GM21360 (cell line): ENCODE measurements around the gene AHNAK2.
A peak's percentile ranks its signal among the peaks of the same experiment; 100 is the strongest.
"Not testable (repeated sequence)": the region's sequence is repeated elsewhere in the genome, so short reads cannot be mapped to it uniquely, and the experiment has no call there.

Source experiments
- ATAC-seq: cut with Tn5 transposase; IDR thresholded peaks from one replicate; pipeline ENCODE4 v1.9.1; 2021; ENCODE audit warnings: mild to moderate bottlenecking, moderate library complexity; ENCODE audit not compliant: unreplicated experiment

The AHNAK2 gene

DNA sequence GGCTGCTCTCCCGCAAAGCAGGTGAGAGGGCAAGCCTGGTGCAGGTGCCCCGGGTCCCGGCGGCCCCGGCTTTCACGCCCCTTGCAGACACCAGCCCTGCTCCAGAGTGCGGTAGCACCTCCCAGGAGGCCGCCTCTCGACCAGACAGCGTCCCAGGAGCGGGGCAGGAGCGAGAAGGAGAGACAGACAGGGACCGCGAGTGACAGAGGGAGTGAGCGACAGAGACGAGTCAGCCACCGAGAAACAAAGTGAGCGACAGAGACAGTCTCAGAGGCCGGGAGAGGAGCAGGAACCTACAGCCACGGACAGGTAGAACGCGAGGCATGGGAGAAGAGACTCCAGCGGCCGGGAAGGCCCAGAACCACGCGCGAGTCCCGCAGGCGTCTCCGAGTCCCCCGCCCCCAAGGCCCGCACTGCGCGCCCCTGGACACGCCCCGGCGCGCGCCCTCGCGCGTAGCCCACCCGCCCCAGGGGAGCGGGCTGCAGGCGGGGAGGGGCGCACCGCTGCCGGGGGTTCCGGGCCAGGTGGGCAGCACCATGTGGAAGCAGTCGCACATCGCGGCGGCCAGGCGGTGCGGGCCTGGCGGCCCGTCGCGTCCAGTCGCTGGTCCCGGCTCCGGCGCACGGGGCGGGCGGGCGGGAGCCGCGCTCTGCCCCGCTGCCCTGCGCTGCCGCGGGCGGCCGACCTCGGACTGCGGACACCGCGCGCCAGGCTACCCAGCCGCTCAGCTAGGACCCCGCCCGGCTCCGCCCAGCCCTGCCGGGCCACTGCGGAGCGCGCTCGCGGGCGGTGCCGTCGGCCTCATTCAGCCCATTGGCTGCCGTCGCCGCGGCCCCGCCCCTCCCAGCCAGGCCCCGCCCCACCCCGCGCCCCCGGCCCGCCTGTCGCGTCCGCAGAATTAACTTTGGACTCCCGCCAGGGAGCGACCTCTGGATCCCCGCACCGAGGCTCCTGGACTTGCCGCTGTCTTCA, at the start of gene AHNAK2:
Gene AHNAK2, minus strand, starts transcription at position 694 of the 973 bp plus-strand sequence. Its CDS starts 137 bp downstream, at position 557.
- ATAC-seq, result no peak

DNA sequence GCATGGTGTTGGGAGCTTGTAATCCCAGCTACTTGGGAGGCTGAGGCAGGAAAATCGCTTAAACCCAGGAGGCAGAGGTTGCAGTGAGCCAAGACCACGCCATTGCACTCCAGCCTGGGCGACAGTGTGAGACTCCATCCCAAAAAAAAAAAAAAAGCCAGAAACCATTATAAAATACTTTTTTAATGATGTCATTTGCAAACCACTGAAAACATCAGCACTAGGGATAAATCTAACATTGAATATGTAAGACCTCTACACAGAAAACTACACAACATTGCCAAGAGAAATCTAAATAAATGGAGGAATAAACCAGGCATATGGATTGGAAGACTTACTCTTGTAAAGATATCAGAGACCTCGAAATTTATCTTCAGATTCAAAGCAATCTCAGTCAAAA, 49.5 kb upstream of the AHNAK2 start:
- not testable (repeated sequence) for ATAC-seq

DNA sequence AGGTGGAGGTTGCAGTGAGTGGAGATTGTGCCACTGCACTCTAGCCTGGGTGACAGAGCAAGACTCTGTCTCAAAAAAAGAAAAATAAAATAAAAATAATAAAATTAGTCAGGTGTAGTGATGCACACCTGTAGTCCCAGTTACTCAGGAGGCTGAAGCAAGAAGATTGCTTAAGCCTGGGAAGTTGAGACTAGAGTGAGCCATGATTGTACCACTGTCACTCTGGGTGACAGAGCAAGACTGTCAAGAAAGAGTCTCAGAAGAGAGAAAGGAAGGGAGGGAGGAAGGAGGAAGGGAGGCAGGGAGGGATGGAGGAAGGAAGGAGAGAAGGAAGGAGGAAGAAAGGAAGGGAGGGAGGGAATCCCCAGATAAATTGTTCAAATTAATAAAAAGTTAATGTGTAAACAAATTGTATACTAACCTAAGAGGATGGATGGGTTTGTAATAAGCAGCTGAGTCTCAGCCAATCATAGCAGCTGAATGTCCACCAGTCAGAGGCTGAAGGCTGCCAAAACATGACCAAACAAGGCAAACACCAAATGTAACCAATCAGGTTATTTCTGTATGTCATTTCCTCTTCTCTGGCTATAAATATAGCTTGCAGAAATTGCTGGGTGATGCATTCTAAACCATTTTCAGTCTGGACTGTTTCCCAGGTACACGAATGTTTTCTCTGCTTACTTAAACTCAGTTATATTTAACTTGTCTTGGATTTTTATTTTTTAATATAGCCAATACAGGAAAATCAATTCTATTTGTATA, 48.8 kb upstream of the AHNAK2 start:
- ATAC-seq, result no peak

DNA sequence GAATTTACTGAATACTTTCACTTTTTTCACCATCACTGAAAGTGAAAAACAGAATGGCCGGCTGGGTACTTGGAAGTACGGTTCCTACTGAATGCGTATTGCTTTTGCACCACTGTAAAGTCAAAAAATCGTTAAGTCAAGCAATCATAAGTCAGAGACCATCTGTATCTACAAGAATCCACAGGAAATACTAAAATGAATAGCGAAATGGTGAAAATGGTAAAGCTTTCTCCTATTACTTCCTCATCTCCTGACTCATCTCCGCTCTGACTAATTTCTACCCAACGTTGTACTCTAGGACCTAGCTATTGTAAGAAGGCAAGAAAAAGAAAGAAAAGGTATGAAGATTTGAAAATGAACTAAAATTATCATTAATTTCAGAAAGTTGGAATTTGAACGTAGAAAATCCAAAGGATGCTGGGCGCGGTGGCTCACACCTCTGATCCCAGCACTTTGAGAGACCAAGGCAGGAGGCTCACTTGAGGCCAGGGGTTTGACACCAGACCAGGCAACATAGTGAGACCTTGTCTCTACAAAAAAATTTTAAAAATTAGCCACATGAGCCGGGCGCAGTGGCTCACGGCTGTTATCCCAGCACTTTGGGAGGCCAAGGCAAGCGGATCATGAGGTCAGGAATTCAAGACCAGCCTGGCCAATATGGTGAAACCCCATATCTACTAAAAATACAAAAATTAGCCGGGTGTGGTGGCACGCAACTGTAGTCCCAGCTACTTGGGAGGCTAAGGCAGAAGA, 48.0 kb upstream of the AHNAK2 start:
- no peak for ATAC-seq

DNA sequence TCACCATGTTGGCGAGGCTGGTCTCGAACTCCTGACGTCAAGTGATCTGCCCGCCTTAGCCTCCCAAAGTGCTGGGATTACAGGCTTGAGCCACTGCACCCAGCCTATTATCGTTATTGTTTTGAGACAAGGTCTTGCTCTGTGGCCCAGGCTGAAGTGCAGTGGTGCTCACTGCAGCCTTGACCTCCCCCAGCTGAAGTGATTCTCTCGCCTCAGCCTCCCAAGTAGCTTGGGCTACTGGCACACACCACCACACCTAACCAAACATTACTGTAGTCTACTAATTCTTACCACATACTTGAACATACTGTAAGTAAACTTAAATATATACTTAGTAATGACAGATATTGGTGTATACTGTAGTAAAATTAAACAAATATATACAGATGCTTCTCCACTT, 47.3 kb upstream of the AHNAK2 start:
- no peak for ATAC-seq

DNA sequence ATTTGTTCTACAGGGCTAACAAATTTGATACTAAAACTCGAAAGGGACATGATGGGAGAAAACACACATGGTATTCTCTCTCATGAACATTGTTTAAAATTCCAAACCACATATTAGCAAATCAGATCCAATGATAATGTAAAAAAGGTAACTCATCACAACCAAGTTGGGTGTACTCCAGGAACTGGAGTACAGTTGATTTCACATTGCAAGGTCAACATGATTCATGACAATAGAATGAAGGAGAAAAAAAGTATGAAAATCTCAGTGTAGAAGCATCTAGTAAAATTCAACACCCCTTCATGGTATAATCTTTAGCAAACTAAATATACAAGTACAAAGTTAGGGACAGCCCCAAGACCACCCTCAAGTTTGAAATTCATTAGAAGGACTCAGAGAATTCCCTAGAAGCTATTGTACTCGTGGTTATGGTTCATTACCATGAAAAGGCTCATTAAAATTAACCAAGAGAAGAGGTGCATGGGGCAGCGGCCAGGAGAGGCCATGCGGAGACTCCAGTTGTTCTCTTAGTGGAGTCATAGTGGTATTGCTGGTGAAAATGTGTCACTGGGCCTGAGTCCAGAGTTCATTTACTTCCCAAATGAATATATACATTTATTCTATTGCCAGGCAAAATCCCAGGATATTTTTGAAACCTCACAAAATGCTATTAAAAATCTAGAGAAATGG, 45.8 kb upstream of the AHNAK2 start:
- ATAC-seq, result no peak

DNA sequence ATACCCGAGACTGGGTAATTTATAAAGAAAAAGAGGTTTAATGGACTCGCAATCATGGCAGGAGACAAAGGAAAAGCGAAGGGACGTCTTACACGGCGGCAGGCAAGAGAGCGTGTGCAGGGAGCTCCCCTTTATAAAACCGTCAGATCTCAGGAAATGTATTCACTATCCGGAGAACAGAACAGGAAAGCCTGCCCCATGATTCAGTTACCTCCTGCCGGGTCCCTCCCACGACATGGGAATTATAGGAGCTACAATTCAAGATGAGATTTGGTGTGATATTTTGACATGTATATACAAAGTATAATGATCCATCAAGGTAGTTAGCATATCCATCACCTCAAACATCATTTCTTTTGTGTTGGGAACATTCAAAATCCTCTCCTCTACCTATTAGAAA, 45.0 kb upstream of the AHNAK2 start:
- no peak for ATAC-seq

DNA sequence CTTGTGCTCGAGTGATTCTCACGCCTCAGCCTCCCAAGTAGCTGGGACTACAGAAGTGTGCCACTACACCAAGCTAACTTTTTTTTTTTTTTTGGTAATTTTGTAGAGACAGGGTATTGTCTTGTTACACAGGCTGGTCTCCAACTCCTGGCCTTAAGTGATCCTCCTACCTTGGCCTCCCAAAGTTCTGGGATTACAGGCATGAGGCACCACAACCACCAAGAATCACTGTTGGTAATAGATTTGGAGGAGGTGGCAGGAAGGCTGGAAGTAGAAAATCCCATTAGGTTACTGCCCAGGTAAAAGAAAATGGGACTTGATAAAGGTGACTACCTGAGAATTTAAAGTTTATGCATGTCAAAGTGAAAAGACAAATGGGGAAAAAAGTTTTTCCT, 44.1 kb upstream of the AHNAK2 start:
- no peak for ATAC-seq

DNA sequence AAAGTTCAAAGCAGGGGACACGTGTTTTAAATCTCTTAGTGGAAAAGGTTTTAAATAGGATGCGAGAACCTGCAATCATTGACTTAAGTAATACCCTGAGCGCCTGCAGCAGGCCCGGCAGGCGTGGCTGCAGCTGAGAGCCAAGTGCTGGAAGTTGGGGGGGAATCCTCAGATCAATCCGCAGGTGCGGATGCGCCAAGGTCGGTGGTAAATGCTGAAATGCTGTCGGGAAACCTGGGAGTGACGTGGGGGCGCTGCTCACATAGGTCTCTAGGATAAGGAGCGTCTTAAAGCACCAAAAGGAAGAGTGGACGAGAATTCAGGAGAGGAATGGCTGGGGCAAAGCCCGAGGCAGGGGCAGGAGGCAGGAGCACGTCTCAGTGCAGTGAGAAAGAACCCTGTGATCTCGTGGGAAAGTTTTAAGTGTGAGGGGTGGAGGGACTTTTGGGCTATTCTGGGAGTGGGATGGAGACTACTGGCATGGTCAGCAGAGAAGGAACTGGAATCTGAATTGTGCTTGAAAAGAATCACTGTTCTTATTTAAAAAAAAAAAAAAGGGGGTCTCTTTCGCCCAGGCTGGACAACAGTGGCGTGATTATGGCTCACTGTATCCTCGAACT, 43.6 kb upstream of the AHNAK2 start:
- no peak for ATAC-seq

DNA sequence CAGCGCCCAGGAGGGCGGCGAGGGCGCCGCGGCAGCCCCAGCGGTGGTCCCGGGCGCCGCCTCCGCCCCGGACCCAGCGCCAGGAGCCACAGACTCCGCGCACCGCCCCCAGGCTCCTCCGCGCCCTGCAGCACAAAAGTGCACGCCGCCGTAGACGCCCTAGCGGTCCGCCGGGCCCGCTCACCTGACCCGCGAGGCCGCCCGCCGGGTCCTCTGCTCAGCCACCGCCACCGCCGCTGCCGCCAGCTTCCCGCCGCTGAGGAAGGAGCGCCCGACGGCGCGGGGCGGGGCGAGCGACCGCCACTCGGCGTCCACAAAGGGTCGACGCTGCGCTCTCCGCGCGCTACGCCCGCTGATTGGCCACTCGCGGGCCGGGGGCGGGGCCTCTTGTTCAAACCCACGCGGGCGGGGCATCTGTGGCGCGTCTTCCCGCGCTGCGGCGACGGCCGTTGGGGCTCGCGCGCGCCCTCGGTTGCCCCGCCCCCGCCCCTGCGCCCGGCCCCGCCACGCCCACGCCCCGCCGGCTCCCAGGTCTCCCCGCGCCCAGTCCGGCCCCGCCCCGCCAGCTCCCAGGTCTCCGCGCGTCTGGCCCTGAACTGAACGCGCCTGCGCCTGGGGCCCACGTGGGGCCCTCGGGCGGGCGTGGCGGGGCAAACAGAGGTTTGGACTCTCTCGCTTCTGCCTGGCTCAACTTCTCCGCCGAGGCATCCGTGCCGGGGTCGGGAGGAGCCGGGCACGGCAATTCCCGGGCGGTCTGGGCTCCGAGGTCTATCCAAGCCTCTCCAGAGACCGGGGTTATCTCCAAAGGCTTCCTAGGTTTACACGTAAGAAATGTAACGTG, 42.9 kb upstream of the AHNAK2 start, which contains the start of gene CDCA4:
Gene CDCA4, minus strand, starts transcription at position 269 of the 841 bp plus-strand sequence. CDS start 9,154 bp downstream, outside the sequence.
- peak; percentile 75 for ATAC-seq

DNA sequence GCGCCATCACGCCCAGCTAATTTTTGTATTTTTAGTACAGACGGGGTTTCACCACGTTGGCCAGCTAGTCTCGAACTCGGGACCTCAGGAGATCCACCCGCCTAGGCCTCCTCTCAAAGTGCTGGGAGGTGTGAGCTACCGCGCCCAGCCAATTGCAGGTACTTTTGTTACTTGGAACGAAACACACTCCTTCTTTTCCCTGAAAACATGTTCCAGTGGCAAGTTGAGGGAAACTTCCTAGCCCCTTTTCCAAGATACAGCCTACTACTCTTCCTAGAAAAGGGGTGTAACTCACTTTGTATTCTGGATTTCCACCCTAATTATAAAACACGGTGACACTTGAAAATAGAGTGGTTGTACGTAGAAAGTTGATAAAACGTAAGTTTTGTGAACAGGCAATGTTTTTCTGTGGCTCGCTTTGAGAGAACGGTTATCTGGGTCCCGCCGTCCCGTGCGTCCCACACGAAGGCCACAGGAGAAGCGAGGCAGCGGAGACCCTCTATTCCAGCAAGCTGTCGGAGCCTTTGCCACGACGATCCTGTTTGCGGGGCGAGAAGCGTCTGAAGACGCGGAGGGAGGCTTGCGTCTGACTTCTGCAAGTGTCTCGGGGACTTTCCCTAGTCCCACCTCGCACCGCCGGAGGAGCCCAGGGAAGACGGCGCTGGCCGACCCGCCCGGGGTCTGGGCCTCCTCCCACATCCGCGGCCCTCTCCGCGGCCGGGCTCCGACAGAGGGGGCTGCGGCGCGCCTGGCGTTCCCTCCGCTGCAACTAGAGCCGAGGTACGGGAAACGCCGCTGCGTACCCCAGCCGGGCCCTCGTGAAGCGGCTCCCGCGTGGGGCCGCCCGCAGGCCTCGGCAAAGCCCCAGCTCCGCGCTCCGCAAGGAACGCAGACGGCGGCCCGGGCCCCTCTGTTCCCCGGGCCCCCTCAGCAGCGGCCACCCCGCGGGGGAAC, 42.0 kb upstream of the AHNAK2 start:
- ATAC-seq, result peak; percentile 14

DNA sequence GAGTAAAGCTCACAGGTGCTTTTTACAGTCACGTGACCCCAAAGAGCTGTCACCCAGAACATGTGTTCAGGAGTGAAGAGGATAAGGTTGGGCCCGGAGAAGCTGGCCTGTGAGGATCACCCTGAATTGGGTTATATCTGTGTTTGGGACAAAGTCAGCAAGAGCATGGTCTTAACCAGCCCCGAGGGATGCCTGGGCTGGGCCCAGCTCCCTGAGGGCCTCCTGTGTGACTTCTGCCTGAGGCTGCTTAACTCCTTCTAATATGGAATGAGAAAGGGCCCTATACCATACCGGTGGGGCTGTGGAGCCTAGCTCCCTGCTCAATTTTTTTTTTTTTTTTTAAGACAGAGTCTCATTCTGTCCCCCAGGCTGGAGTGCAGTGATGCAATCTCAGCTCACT, 40.2 kb upstream of the AHNAK2 start:
- no peak for ATAC-seq

DNA sequence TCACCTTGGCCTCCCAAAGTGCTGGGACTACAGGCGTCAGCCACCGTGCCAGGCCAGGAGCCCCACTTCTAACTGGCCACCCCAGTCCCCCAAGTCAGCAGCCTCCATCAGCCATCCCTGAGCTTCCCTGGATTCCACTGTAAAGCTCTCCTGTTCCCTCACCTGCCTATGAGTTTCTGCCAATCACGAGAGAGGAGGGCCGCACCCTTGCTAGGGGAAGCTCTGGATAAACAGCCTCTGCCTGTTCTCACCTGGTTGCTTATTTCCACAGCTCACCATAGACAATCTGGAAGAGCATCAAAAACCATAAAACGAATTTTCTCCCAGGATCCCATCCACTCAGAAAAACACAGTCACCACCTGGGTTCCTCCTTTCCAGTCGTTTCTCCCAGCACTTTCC, 37.7 kb upstream of the AHNAK2 start:
- ATAC-seq, result no peak

DNA sequence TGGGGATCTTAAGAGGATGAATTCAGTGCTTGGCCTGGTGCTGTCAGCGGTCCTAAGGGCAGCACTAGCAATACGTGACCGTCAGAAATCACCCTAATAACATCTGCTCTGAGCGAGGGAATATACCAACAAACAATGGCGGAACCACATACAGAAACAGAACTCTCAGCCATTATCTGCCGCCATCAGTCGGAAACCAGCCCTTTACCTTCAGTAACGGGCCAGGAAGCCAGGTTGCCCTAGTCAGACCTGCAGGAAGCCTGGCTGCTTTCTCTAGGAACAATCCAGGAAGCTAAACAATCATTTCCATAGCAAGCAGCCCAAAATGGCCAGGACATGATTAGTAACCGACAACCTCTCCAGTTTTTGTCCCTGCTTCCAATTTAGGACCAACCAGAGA, 37.1 kb upstream of the AHNAK2 start:
- no peak for ATAC-seq

DNA sequence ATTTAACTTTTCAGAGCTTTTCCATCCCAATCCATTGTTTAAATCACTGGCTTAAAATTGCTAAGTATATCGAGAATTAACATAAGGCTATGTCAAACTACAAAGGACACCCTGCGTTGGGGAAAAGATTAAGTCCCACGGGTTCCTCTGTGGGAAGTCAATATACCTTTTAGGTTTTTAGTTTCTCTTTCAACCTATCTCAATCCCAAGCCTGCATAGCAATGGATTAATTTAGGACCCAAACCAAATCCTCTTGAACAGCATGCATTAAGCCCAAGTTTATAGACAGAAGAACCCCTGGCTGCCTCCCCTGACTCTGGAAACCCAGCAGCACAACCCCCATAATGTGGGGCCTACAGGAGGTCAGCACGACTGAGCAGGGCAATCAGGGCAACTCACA, 36.5 kb upstream of the AHNAK2 start:
- no peak for ATAC-seq

DNA sequence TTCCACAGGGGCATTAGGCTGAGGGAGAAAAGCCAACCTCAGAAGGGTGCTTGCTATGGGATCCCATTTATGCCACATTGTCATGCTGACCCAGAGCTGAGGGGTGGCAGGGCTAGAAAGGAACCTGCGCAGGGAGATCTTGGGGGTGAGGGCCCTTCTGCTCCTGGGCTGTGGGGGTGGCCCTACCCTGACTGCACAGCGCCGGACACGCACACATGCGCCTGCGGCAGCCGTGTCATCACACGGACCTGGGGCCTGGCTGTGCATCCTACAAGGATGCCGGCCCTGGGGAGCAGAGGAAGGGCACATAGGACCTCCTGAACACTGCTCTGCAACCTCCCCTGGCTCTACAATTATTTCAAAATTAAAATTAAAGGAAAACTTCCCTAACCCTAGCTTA, 35.9 kb upstream of the AHNAK2 start:
- ATAC-seq, result no peak

DNA sequence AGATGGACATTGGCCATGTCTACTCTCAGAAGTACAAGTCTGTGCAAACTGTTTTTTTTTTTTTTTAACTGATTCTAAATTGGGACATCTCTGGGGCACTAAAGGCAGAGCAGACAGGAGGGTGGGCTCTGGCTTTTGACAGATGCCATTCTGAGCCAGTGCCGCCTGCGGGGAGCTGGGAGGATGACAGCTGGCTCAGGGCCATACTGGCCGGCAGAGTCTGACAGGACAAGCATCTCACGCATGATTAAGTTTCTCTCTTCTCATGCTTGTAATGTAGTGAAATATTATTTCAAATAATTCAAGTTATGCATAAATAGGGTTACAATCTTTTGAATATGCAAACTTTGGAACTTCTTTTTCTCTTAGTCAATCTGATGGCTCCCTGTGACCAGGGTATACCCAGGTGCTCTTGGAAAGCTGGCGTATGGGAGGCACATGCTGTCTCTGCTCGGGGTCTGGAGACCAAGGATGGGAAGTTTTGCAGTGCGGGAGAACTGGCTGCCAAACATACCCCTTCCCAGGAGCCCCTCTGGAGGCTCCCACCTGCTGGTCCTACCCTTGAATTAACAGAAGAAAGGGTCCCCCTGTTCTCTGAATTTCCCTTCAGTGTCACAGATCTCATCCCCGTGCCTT, 35.1 kb upstream of the AHNAK2 start:
- no peak for ATAC-seq
